Activated naive CD8-positive, alpha-beta T cell treated with anti-CD3 and anti-CD28 coated beads, Interleukin-2, amount 50 U/mL, for 24 hours (primary cell): Measurements from ENCODE around the gene SLC10A6.

Experiments used
- ATAC-seq: fragments of 150-1000 bp; cut with Tn5 transposase; one replicate; pipeline ENCODE4 v1.10.0; 2021
- DNase-seq: peaks from one replicate; pipeline ENCODE4 v3.0.0; 2021
- H3K27ac Mint-ChIP-seq: one replicate; pipeline ENCODE4 v1.8.0; 2021; ENCODE audit warnings: mild to moderate bottlenecking, mixed read lengths
- H3K27me3 Mint-ChIP-seq: one replicate; pipeline ENCODE4 v1.8.0; 2021; ENCODE audit warnings: mixed read lengths
- H3K36me3 Mint-ChIP-seq: one replicate; pipeline ENCODE4 v1.8.0; 2021; ENCODE audit warnings: low read depth, mixed read lengths
- H3K4me1 Mint-ChIP-seq: one replicate; pipeline ENCODE4 v1.8.0; 2021; ENCODE audit warnings: mixed read lengths
- H3K4me3 Mint-ChIP-seq: one replicate; pipeline ENCODE4 v1.8.0; 2021; ENCODE audit warnings: mild to moderate bottlenecking, moderate library complexity, mixed read lengths
- H3K9me3 Mint-ChIP-seq: one replicate; pipeline ENCODE4 v1.8.0; 2021; ENCODE audit warnings: mixed read lengths

Gene SLC10A6

DNA sequence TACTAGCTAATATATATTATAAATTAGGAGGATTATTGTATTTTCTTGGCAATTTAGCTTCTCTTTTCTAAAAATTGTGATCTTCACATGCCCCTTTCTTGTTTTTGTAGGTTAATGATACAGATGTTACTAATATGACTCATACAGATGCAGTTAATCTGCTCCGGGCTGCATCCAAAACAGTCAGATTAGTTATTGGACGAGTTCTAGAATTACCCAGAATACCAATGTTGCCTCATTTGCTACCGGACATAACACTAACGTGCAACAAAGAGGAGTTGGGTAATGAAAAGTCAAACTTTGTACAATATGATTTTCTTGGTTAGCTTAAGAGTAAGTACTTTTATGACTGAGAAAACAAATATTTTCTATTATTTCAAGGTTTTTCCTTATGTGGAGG lies 74.1 kb downstream of the SLC10A6 start:
- H3K4me1 Mint-ChIP-seq, result no peaks in the 10 kb centered on the region
- DNase-seq (no peak), ATAC-seq (no peak)
- no peak overlapping the region for H3K4me3 Mint-ChIP-seq
- H3K9me3 Mint-ChIP-seq, result no peaks in the 10 kb centered on the region
- H3K36me3 Mint-ChIP-seq, result no peaks in the 10 kb centered on the region
- H3K27me3 Mint-ChIP-seq, result peaks cover 2% of the 10 kb centered on the region
- H3K27ac Mint-ChIP-seq, result no peak overlapping the region
